Measurements from ENCODE around the gene CFAP161.
"Not testable (repeated sequence)": the region's sequence is repeated elsewhere in the genome, so short reads cannot be mapped to it uniquely, and the experiment has no call there.

Gene CFAP161

GRCh38 chr15:81107889-81108288 lies 26.2 kb upstream of the CFAP161 start:
- DNase-seq (ENCODE audit: low read depth): no peak

- no peak for DNase-seq (ENCODE audit: low read depth)
Observed at GRCh38 chr15:81108427-81108826, 25.6 kb upstream of the CFAP161 start.

GRCh38 chr15:81111018-81111417 lies 23.1 kb upstream of the CFAP161 start:
- no peak for DNase-seq (ENCODE audit: low read depth)

GRCh38 chr15:81111510-81112470 lies 22.3 kb upstream of the CFAP161 start:
- DNase-seq (ENCODE audit: low read depth): no peak

- DNase-seq (ENCODE audit: low read depth): no peak
Observed at GRCh38 chr15:81113204-81113657, 20.8 kb upstream of the CFAP161 start.

- DNase-seq (ENCODE audit: low read depth): no peak
Observed at GRCh38 chr15:81113861-81114291, 20.2 kb upstream of the CFAP161 start.

GRCh38 chr15:81115054-81115939 lies 18.8 kb upstream of the CFAP161 start:
- no peak for DNase-seq (ENCODE audit: low read depth)

GRCh38 chr15:81117136-81117535 lies 16.9 kb upstream of the CFAP161 start:
- DNase-seq (ENCODE audit: low read depth): no peak

GRCh38 chr15:81117581-81117980 lies 16.5 kb upstream of the CFAP161 start:
- DNase-seq (ENCODE audit: low read depth): no peak

GRCh38 chr15:81118361-81118760 lies 15.7 kb upstream of the CFAP161 start:
- no peak for DNase-seq (ENCODE audit: low read depth)

- DNase-seq (ENCODE audit: low read depth): no peak
Observed at GRCh38 chr15:81120069-81120468, 14.0 kb upstream of the CFAP161 start.

GRCh38 chr15:81126892-81127291 lies 7.2 kb upstream of the CFAP161 start:
- no peak for DNase-seq (ENCODE audit: low read depth)

GRCh38 chr15:81141478-81141877 lies 7.4 kb downstream of the CFAP161 start:
- DNase-seq (ENCODE audit: low read depth): not testable (repeated sequence)

- DNase-seq (ENCODE audit: low read depth): no peak
Observed at GRCh38 chr15:81146006-81146405, 11.9 kb downstream of the CFAP161 start.

GRCh38 chr15:81146466-81146865 lies 12.4 kb downstream of the CFAP161 start:
- DNase-seq (ENCODE audit: low read depth): no peak

GRCh38 chr15:81151389-81151788 lies 17.3 kb downstream of the CFAP161 start:
- DNase-seq (ENCODE audit: low read depth): no peak

- DNase-seq (ENCODE audit: low read depth): no peak
Observed at GRCh38 chr15:81152339-81152738, 18.3 kb downstream of the CFAP161 start.

- DNase-seq (ENCODE audit: low read depth): no peak
Observed at GRCh38 chr15:81152799-81153198, 18.7 kb downstream of the CFAP161 start.

- no peak for DNase-seq (ENCODE audit: low read depth)
Observed at GRCh38 chr15:81155375-81156218, 21.5 kb downstream of the CFAP161 start.

GRCh38 chr15:81156324-81156723 lies 22.3 kb downstream of the CFAP161 start:
- no peak for DNase-seq (ENCODE audit: low read depth)

GRCh38 chr15:81157195-81157938 lies 23.3 kb downstream of the CFAP161 start:
- DNase-seq (ENCODE audit: low read depth): no peak
